Natural killer cell (primary cell): Measurements from ENCODE around the gene UNC13B. TPM values are rescaled to one million over a fixed set of nuclear protein-coding genes. Genes with fewer than 3 reads are reported as not detected.

ENCODE experiments used
- ATAC-seq, 3 donors: fragments of 150-1000 bp in 2 of 3; fragments of 200-7000 bp in 1 of 3; cut with Tn5 transposase; 1 replicate in 1 of 3; 2 replicates in 2 of 3; pipeline ENCODE4 v1.10.0; 2021; ENCODE audit warnings: mild to moderate bottlenecking in 2 of 3, moderate library complexity in 2 of 3
- DNase-seq, 2 donors: peaks; one replicate each; pipeline versions ENCODE4 v3.0.0 to v3.0.0-alpha.2; 2013 to 2021; ENCODE audit warnings: mixed read lengths in 1 of 2
- H3K27ac ChIP-seq: one replicate; pipeline ENCODE4 v1.5.1; 2013; ENCODE audit warnings: mild to moderate bottlenecking, low read length
- H3K27me3 ChIP-seq: one replicate; pipeline ENCODE4 v1.6.1; 2013; ENCODE audit warnings: low read length; ENCODE audit not compliant: control insufficient read depth, insufficient read depth
- H3K36me3 ChIP-seq: one replicate; pipeline ENCODE4 v1.6.1; 2013; ENCODE audit warnings: low read length; ENCODE audit not compliant: control insufficient read depth, insufficient read depth
- H3K4me1 ChIP-seq: one replicate; pipeline ENCODE4 v1.6.1; 2013; ENCODE audit warnings: low read length; ENCODE audit not compliant: control insufficient read depth, insufficient read depth
- H3K4me3 ChIP-seq: one replicate; pipeline ENCODE4 v1.5.1; 2013; ENCODE audit warnings: low read length
- H3K9me3 ChIP-seq: one replicate; pipeline ENCODE4 v1.6.1; 2013; ENCODE audit warnings: low read length; ENCODE audit not compliant: control insufficient read depth, insufficient read depth
- H3K27ac Mint-ChIP-seq, 2 donors: one replicate each; pipeline ENCODE4 v1.8.0; 2022; ENCODE audit warnings: mild to moderate bottlenecking in 2 of 2, mixed read lengths in 2 of 2, moderate library complexity in 1 of 2
- H3K27me3 Mint-ChIP-seq, 2 donors: one replicate each; pipeline ENCODE4 v1.8.0; 2022; ENCODE audit warnings: low read depth in 2 of 2, mixed read lengths in 2 of 2
- H3K36me3 Mint-ChIP-seq: one replicate; pipeline ENCODE4 v1.8.0; 2022; ENCODE audit warnings: mixed read lengths
- H3K4me1 Mint-ChIP-seq, 2 donors: one replicate each; pipeline ENCODE4 v1.8.0; 2022; ENCODE audit warnings: mixed read lengths in 2 of 2
- H3K4me3 Mint-ChIP-seq: one replicate; pipeline ENCODE4 v1.8.0; 2022; ENCODE audit warnings: mild to moderate bottlenecking, moderate library complexity, mixed read lengths
- H3K9me3 Mint-ChIP-seq, 2 donors: one replicate each; pipeline ENCODE4 v1.8.0; 2022; ENCODE audit warnings: mixed read lengths in 2 of 2
- WGBS: methylation state at CpG from one replicate; pipeline ENCODE4 v1.1.7; 2013; ENCODE audit warnings: missing lambda C conversion rate; ENCODE audit not compliant: insufficient coverage; 5-methylcytosine and 5-hydroxymethylcytosine counted together
- intact Hi-C: fragments of 100-400 bp; cut with micrococcal nuclease; formaldehyde crosslinking; loops from one replicate; pipeline ENCODE4 v1.14.2; 2022
- total RNA-seq, 4 donors: library from RNA; stranded (reverse); fragments of 120-200 nt in 1 of 4; gene quantifications; one replicate each; pipeline versions ENCODE4 v1.2.3 to v1.2.4, GENCODE V29; 2013 to 2022
- TF ChIP-seq, protein P1 (sequence below): fragments of 200-600 bp; IDR thresholded peaks from one replicate; pipeline ENCODE4 v1.8.0; 2022; ENCODE audit warnings: antibody characterized with exemption

The UNC13B gene
- total RNA-seq, result under 1 TPM; 0.21 to 0.78 (median 0.27) TPM
- total RNA-seq (2013), result 0.38 TPM

- H3K9me3 ChIP-seq, result no peaks in the 10 kb centered on the region
- H3K9me3 Mint-ChIP-seq, result no peaks in the 10 kb centered on the region
- WGBS, result under 1% methylated on average over 70 of the region's 70 CpGs
- H3K27me3 ChIP-seq, result no peaks in the 10 kb centered on the region
- peaks cover 9 to 14% of the 10 kb centered on the region in 2 donors for H3K4me1 Mint-ChIP-seq
- H3K36me3 ChIP-seq, result no peaks in the 10 kb centered on the region
- H3K36me3 Mint-ChIP-seq, result no peaks in the 10 kb centered on the region
- peaks cover 6% of the 10 kb centered on the region for H3K4me1 ChIP-seq
- DNase-seq (peak; percentile 58 to 83), ATAC-seq (peak; percentile 81 to 86 (median 83))
- peak within 1 kb of the TSS; percentile 92 for H3K4me3 Mint-ChIP-seq
- TF ChIP-seq, protein P1, sequence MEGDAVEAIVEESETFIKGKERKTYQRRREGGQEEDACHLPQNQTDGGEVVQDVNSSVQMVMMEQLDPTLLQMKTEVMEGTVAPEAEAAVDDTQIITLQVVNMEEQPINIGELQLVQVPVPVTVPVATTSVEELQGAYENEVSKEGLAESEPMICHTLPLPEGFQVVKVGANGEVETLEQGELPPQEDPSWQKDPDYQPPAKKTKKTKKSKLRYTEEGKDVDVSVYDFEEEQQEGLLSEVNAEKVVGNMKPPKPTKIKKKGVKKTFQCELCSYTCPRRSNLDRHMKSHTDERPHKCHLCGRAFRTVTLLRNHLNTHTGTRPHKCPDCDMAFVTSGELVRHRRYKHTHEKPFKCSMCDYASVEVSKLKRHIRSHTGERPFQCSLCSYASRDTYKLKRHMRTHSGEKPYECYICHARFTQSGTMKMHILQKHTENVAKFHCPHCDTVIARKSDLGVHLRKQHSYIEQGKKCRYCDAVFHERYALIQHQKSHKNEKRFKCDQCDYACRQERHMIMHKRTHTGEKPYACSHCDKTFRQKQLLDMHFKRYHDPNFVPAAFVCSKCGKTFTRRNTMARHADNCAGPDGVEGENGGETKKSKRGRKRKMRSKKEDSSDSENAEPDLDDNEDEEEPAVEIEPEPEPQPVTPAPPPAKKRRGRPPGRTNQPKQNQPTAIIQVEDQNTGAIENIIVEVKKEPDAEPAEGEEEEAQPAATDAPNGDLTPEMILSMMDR, result no peak
- peak within 1 kb of the TSS in 1 of 2 donors; percentile 77 for H3K27ac Mint-ChIP-seq
- intact Hi-C loops, result loop anchor here (5.0 kb wide), 1 partner anchor 45 kb away; the partner anchor contains the start of gene ATOSB
- H3K27ac ChIP-seq, result no peak within 1 kb of the TSS
- peaks cover 7 to 20% of the 10 kb centered on the region in 2 donors for H3K27me3 Mint-ChIP-seq
- peak within 1 kb of the TSS; percentile 73 for H3K4me3 ChIP-seq
Observed at GRCh38 chr9:35161713-35162604, at the start of gene UNC13B. Gene UNC13B (plus strand): TSS chr9:35162009. CDS start chr9:35162284, 275 bp downstream.

DNA sequence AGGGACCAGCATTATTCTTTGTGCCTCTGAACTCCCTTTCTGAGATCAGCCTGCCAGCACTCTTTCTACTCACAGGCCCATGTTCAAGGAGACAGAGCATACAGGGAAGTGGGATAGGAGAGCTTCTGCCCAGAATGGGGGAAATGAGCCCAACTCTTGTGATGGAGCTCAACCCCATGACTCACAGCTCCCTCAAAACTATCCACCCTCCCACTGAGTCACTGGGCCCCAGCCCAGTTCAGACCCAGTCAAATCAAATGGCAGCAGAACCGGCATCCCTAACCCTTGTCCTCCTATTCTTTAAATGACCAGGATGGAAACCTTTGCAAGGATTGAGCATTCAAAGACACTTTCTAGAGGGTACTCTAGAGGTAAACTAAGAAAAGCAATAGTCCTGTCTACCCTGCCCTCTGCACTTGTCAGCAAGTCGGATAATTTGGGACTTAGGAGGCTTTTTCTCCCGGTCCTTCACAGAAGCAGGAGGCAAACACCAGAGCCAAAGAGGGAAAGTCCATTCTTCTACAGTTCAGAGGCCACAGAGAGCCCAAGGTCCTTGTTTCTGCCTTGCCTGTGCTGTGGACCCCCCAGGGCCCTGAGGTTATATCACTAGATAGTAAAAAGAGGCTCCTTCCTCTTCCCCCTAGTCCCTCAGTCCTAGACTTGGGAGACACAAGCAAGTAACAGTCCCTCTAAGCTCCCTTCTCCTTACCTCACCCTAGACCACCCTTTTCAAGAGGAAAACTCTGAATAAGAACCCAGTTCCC, 49.4 kb upstream of the UNC13B start:
- 92% methylated on average over 3 of the region's 3 CpGs for WGBS
- Histone ChIP-seq H3K27ac (peak overlapping the region; percentile 65), H3K4me3 (no peak overlapping the region)

GRCh38 chr9:35114113-35114839, 47.5 kb upstream of the UNC13B start:
- ATAC-seq (peak in 1 of 3 donors; percentile 5), DNase-seq (peak in 1 of 2 donors; percentile 83)
- no peaks in the 10 kb centered on the region for H3K27me3 ChIP-seq
- H3K4me1 Mint-ChIP-seq, result peaks cover 59 to 73% of the 10 kb centered on the region in 2 donors
- no peaks in the 10 kb centered on the region for H3K27me3 Mint-ChIP-seq
- peak overlapping the region; percentile 97 for H3K4me3 Mint-ChIP-seq
- H3K27ac Mint-ChIP-seq, result peak overlapping the region; percentile 92 to 95
- no peaks in the 10 kb centered on the region for H3K9me3 Mint-ChIP-seq
- peaks cover 59% of the 10 kb centered on the region for H3K4me1 ChIP-seq
- no peaks in the 10 kb centered on the region for H3K9me3 ChIP-seq
- peak overlapping the region; percentile 79 for H3K27ac ChIP-seq
- intact Hi-C loops, result loop anchor here (2.0 to 10.0 kb wide), 2 partner anchors 491 to 701 kb away; partner anchors contain the start of genes HINT2, SPAG8 and TESK1
- H3K36me3 ChIP-seq, result no peaks in the 10 kb centered on the region
- H3K36me3 Mint-ChIP-seq, result no peaks in the 10 kb centered on the region
- H3K4me3 ChIP-seq, result peak overlapping the region; percentile 67
- 9% methylated on average over 3 of the region's 5 CpGs for WGBS
- TF ChIP-seq, protein P1, result no peak

More for the DNA sequence above, 49.4 kb upstream of the UNC13B start:
- no peaks in the 10 kb centered on the region for H3K36me3 Mint-ChIP-seq
- Histone ChIP-seq H3K9me3 (no peaks in the 10 kb centered on the region), H3K4me1 (peaks cover 59% of the 10 kb centered on the region), H3K27me3 (no peaks in the 10 kb centered on the region), H3K36me3 (peaks cover 8% of the 10 kb centered on the region)
- TF ChIP-seq, protein P1, result no peak
- intact Hi-C loops, result loop anchor here (10.0 kb wide), 1 partner anchor 702 kb away; the partner anchor contains the start of genes HINT2 and SPAG8
- peaks cover 66 to 81% of the 10 kb centered on the region in 2 donors for H3K4me1 Mint-ChIP-seq
- H3K9me3 Mint-ChIP-seq, result no peaks in the 10 kb centered on the region
- peak overlapping the region; percentile 85 for H3K4me3 Mint-ChIP-seq
- ATAC-seq (no peak), DNase-seq (peak in 1 of 2 donors; percentile 31)
- H3K27me3 Mint-ChIP-seq, result no peaks in the 10 kb centered on the region
- H3K27ac Mint-ChIP-seq, result peak overlapping the region; percentile 90 to 97
